Endothelial cell of umbilical vein (primary cell): ENCODE measurements around the gene ABHD14A. TPM values are rescaled to one million over a fixed set of nuclear protein-coding genes. Genes with fewer than 3 reads are reported as not detected.

Source experiments
- BruUV-seq: library from RNA; stranded (reverse); fragments of 400-500 nt; replicated peaks from 2 replicates; lab custom pipeline; 2021; lab: Mats Ljungman, UMichigan
- CTCF ChIA-PET: fragments of 300-600, 350-600 bp; sonication (Branson Sonifier 250); formaldehyde crosslinking; loops from one replicate; lab custom pipeline; 2021; ENCODE audit warnings: antibody characterized with exemption, inconsistent platforms; lab: Charles Lee
- POLR2A ChIA-PET: fragments of 300-600, 350-600 bp; sonication (Branson Sonifier 250); formaldehyde crosslinking; loops from one replicate; lab custom pipeline; 2021; ENCODE audit warnings: antibody characterized with exemption, inconsistent platforms; lab: Charles Lee
- DNase-seq: peaks from one replicate; pipeline ENCODE4 v3.0.0-alpha.2; 2011; ENCODE audit warnings: low read depth, low spot score
- FAIRE-seq: peaks from 2 replicates; lab custom pipeline; 2011; peaks lifted over from hg19 to GRCh38; lab: Jason Lieb, UNC
- H2AFZ ChIP-seq: 2 replicates; pipeline ENCODE4 v1.6.0; 2012; ENCODE audit warnings: low read depth, low read length, control low read depth, inconsistent platforms
- H3K27ac ChIP-seq: 2 replicates; pipeline ENCODE4 v1.5.1; 2011; ENCODE audit warnings: low read depth, mild to moderate bottlenecking, control low read depth, low read length, moderate library complexity; ENCODE audit not compliant: insufficient read depth
- H3K27me3 ChIP-seq, 2 experiments: 2 replicates each; pipeline versions ENCODE4 v1.6.0 to v1.6.1; 2011; ENCODE audit warnings: low read length in 2 of 2, mixed read lengths in 1 of 2; ENCODE audit not compliant: control insufficient read depth in 2 of 2, insufficient read depth in 2 of 2
- H3K36me3 ChIP-seq, 2 experiments: 2 replicates in 1 of 2; 3 replicates in 1 of 2; pipeline ENCODE4 v1.5.1; 2011; ENCODE audit warnings: low read length in 2 of 2, mild to moderate bottlenecking in 1 of 2, moderate library complexity in 1 of 2; ENCODE audit not compliant: control insufficient read depth in 2 of 2, insufficient read depth in 2 of 2; ENCODE audit errors: extremely low read depth in 1 of 2
- H3K4me1 ChIP-seq: 3 replicates; pipeline ENCODE4 v1.5.1; 2011; ENCODE audit warnings: mild to moderate bottlenecking, low read length; ENCODE audit not compliant: control insufficient read depth, insufficient read depth; ENCODE audit errors: extremely low read depth
- H3K4me2 ChIP-seq: 2 replicates; pipeline ENCODE4 v1.6.1; 2011; ENCODE audit warnings: low read length, control low read depth, mixed read lengths; ENCODE audit not compliant: insufficient read depth
- H3K4me3 ChIP-seq, 3 experiments: fragments of 200-600 bp in 1 of 3; sonication (generic), shearing (Covaris generic) in 1 of 3; replicated peaks in 1 of 3; 2 replicates each; pipeline ENCODE4 v1.5.1; 2011 to 2016; ENCODE audit warnings: control low read depth in 3 of 3, low read length in 3 of 3, mild to moderate bottlenecking in 2 of 3, inconsistent platforms in 1 of 3, low read depth in 1 of 3, moderate library complexity in 1 of 3; ENCODE audit not compliant: insufficient read depth in 1 of 3
- H3K79me2 ChIP-seq: 2 replicates; pipeline ENCODE4 v1.6.0; 2012; ENCODE audit warnings: low read length, inconsistent platforms; ENCODE audit not compliant: control insufficient read depth, insufficient read depth
- H3K9ac ChIP-seq: replicated peaks from 2 replicates; pipeline ENCODE3; 2011; ENCODE audit warnings: low read length, control low read depth; ENCODE audit not compliant: insufficient read depth; ENCODE audit errors: extremely low read depth
- H3K9me1 ChIP-seq: replicated peaks from 3 replicates; pipeline ENCODE4 v1.6.0; 2011; ENCODE audit warnings: mild to moderate bottlenecking, low read length; ENCODE audit not compliant: control insufficient read depth, insufficient read depth; ENCODE audit errors: extremely low read depth
- H3K9me3 ChIP-seq: replicated peaks from 2 replicates; pipeline ENCODE4 v1.5.1; 2012; ENCODE audit warnings: low read length, inconsistent platforms; ENCODE audit not compliant: control insufficient read depth, insufficient read depth
- H4K20me1 ChIP-seq: replicated peaks from 2 replicates; pipeline ENCODE3; 2011; ENCODE audit warnings: mild to moderate bottlenecking, low read length; ENCODE audit not compliant: control insufficient read depth, insufficient read depth; ENCODE audit errors: extremely low read depth
- CTCF ChIP-seq, 2 donors: IDR thresholded peaks; 1 replicate in 1 of 2; 2 replicates in 1 of 2; pipeline ENCODE4 v1.5.1; 2011; ENCODE audit warnings: low read length in 2 of 2, mild to moderate bottlenecking in 2 of 2, moderate library complexity in 2 of 2, control low read depth in 1 of 2, inconsistent platforms in 1 of 2, low read depth in 1 of 2; ENCODE audit not compliant: insufficient read depth in 1 of 2; ENCODE audit errors: extremely low read depth in 1 of 2
- EZH2 ChIP-seq: IDR thresholded peaks from 2 replicates; pipeline ENCODE4 v1.6.1; 2012; ENCODE audit warnings: borderline replicate concordance, low read depth, mild to moderate bottlenecking, moderate library complexity, low read length, inconsistent platforms; ENCODE audit not compliant: severe bottlenecking
- FOS ChIP-seq: IDR thresholded peaks from 2 replicates; pipeline ENCODE4 v1.6.1; 2011; ENCODE audit warnings: mild to moderate bottlenecking, low read length, moderate library complexity, borderline replicate concordance; ENCODE audit not compliant: insufficient read depth
- GATA2 ChIP-seq: IDR thresholded peaks from 2 replicates; pipeline ENCODE4 v1.7.0; 2011; ENCODE audit warnings: low read depth, mild to moderate bottlenecking, moderate library complexity, mixed read lengths, low read length; ENCODE audit not compliant: insufficient read length, insufficient read depth
- JUN ChIP-seq: IDR thresholded peaks from 2 replicates; pipeline ENCODE4 v1.6.1; 2011; ENCODE audit warnings: borderline replicate concordance, low read depth; ENCODE audit not compliant: insufficient read length, insufficient read depth
- MAX ChIP-seq: IDR thresholded peaks from 2 replicates; pipeline ENCODE4 v1.6.1; 2011; ENCODE audit not compliant: insufficient read depth, insufficient read length
- MYC ChIP-seq: IDR thresholded peaks from one replicate; pipeline ENCODE4 v1.6.1; 2011; ENCODE audit warnings: mild to moderate bottlenecking, low read depth, low read length
- POLR2A ChIP-seq: IDR thresholded peaks from 2 replicates; pipeline ENCODE4 v1.6.1; 2012; ENCODE audit warnings: low read depth, mild to moderate bottlenecking, control low read depth, low read length
- POLR2AphosphoS5 ChIP-seq: IDR thresholded peaks from 2 replicates; pipeline ENCODE4 v1.6.1; 2012; ENCODE audit warnings: low read depth, mild to moderate bottlenecking, control low read depth, low read length, moderate library complexity; ENCODE audit not compliant: insufficient read depth
- dilution Hi-C: fragments of 300-500 bp; cut with MboI; formaldehyde crosslinking; loops from one replicate; pipeline ENCODE4 v1.15.0; 2019; ENCODE audit warnings: low sequenced_read_pairs; ENCODE audit not compliant: extremely low pct_ligation_motif_present
- intact Hi-C: fragments of 100-400 bp; cut with micrococcal nuclease; formaldehyde crosslinking; loops from one replicate; pipeline ENCODE4 v1.10.0; 2022
- polyA plus RNA-seq, 4 experiments: library from polyadenylated mRNA; depleted of rRNA in 3 of 4; stranded (reverse) in 3 of 4; unstranded in 1 of 4; fragments of >200 nt; gene quantifications; 2 replicates each; pipeline versions ENCODE4 v1.2.1 to v1.2.3, GENCODE V29; 2011 to 2012; ENCODE audit warnings: missing spikeins in 1 of 4
- total RNA-seq: library from RNA; stranded (reverse); gene quantifications from 2 replicates; pipeline ENCODE4 v1.2.3, GENCODE V29; 2021

The ABHD14A gene
- total and polyA plus RNA-seq, 2 donors (not counting 3 experiments of a cell fraction or from before 2014, with no cell fraction given) = 6.6 to 23.7 TPM

- DNase-seq = no peak
- Histone ChIP-seq H3K9me3 (no peaks in the 10 kb centered on the region), H3K27me3 (no peaks in the 10 kb centered on the region), H4K20me1 (no peaks in the 10 kb centered on the region), H3K27ac (no peak overlapping the region), H3K79me2 (no peaks in the 10 kb centered on the region), H3K36me3 (no peaks in the 10 kb centered on the region), H3K4me1 (peaks cover 4% of the 10 kb centered on the region), H3K4me3 (no peak overlapping the region), H3K9me1 (no peaks in the 10 kb centered on the region), H3K9ac (no peak overlapping the region), H3K4me2 (no peak overlapping the region), H2AFZ (no peak overlapping the region)
- no peak for FAIRE-seq
- dilution Hi-C loops (no loop called here), intact Hi-C loops (no loop called here)
- TF ChIP-seq CTCF (IDR thresholded peaks at IDR 0.05; ENCODE audit: extremely low read depth in 1 of 2, insufficient read depth in 1 of 2, low read depth in 1 of 2, low read length in 2 of 2) (no peak), POLR2AphosphoS5 (no peak), FOS (no peak), GATA2 (no peak), MYC (no peak), EZH2 (no peak), MAX (no peak), POLR2A (no peak), JUN (no peak)
- CTCF ChIA-PET = interaction anchor here (0.7 to 4.1 kb wide), 3 partner anchors 9 to 18 kb away, joined by 3 to 20 read pairs (median 3); partner anchors contain the start of genes ABHD14A and ABHD14B
- no TSS peak for BruUV-seq
- POLR2A ChIA-PET = no interaction called here
Observed at GRCh38 chr3:51964521-51964920, 10.3 kb upstream of the ABHD14A start.
